GM12878 (cell line): Measurements from ENCODE around the gene BRAF. TPM values are rescaled to one million over a fixed set of nuclear protein-coding genes. Genes with fewer than 3 reads are reported as not detected.
A peak's percentile ranks its signal among the peaks of the same experiment; 100 is the strongest.
"Not testable (repeated sequence)": the region's sequence is repeated elsewhere in the genome, so short reads cannot be mapped to it uniquely, and the experiment has no call there.

Experiments used
- ATAC-seq: fragments of 200-7000 bp; cut with Tn5 transposase; 3 replicates; pipeline ENCODE4 v1.9.1; 2020; ENCODE audit warnings: mild to moderate bottlenecking, moderate library complexity
- BruUV-seq: library from RNA; stranded (reverse); fragments of 400-500 nt; replicated peaks from 2 replicates; lab custom pipeline; 2021; lab: Mats Ljungman, UMichigan
- CTCF ChIA-PET: fragments of 300-600 bp; sonication (Branson Sonifier 250); formaldehyde crosslinking; extraction: SDS; loops from one replicate; lab custom pipeline; 2021; ENCODE audit warnings: inconsistent platforms; lab: Yijun Ruan, JAX
- POLR2A ChIA-PET: fragments of 350-600 bp; formaldehyde crosslinking; extraction: SDS; loops from one replicate; lab custom pipeline; 2021; ENCODE audit warnings: inconsistent platforms; lab: Charles Lee
- RAD21 ChIA-PET: fragments of 300-600 bp; sonication (Branson Sonifier 250); formaldehyde crosslinking; loops from one replicate; lab custom pipeline; 2023; ENCODE audit warnings: antibody characterized with exemption; ENCODE audit not compliant: unreplicated experiment; lab: Charles Lee
- SMC1A ChIA-PET: fragments of 300-600 bp; sonication (Branson Sonifier 250); formaldehyde crosslinking; loops from one replicate; lab custom pipeline; 2023; ENCODE audit not compliant: unreplicated experiment, uncharacterized antibody; lab: Charles Lee
- DNase-seq: peaks from one replicate; pipeline ENCODE4 v3.0.0-alpha.2; 2011; ENCODE audit warnings: low read depth, low spot score
- FAIRE-seq: peaks from 3 replicates; lab custom pipeline; 2011; peaks lifted over from hg19 to GRCh38; lab: Jason Lieb, UNC
- H2AFZ ChIP-seq: 2 replicates; pipeline ENCODE4 v1.6.0; 2011; ENCODE audit warnings: low read depth, low read length, control low read depth; ENCODE audit not compliant: control insufficient read depth
- H3K27ac ChIP-seq: 2 replicates; pipeline ENCODE4 v1.5.1; 2011; ENCODE audit warnings: control low read depth; ENCODE audit not compliant: control insufficient read depth, insufficient read depth
- H3K27me3 ChIP-seq, 2 experiments: replicated peaks in 1 of 2; 2 replicates each; pipeline versions ENCODE4 v1.6.0 to v1.6.1; 2011; ENCODE audit warnings: low read length in 1 of 2; ENCODE audit not compliant: control insufficient read depth in 2 of 2, insufficient read depth in 2 of 2
- H3K36me3 ChIP-seq, 2 experiments: 2 replicates each; pipeline ENCODE4 v1.5.1; 2011; ENCODE audit warnings: low read length in 1 of 2; ENCODE audit not compliant: control insufficient read depth in 2 of 2, insufficient read depth in 2 of 2
- H3K4me1 ChIP-seq: 2 replicates; pipeline ENCODE4 v1.6.1; 2011; ENCODE audit warnings: mild to moderate bottlenecking, low read length, moderate library complexity, mixed read lengths; ENCODE audit not compliant: control insufficient read depth, insufficient read depth
- H3K4me2 ChIP-seq: 2 replicates; pipeline ENCODE4 v1.6.0; 2011; ENCODE audit warnings: control low read depth; ENCODE audit not compliant: control insufficient read depth, insufficient read depth
- H3K4me3 ChIP-seq: fragments of 200-600 bp; sonication (generic); 2 replicates; pipeline ENCODE4 v1.5.1; 2016
- H3K79me2 ChIP-seq: 2 replicates; pipeline ENCODE4 v1.6.0; 2011; ENCODE audit warnings: low read length; ENCODE audit not compliant: control insufficient read depth, insufficient read depth
- H3K9ac ChIP-seq: 2 replicates; pipeline ENCODE4 v1.8.0; 2011; ENCODE audit warnings: low read length, control low read depth, mixed read lengths; ENCODE audit not compliant: control insufficient read depth, insufficient read depth
- H3K9me3 ChIP-seq: replicated peaks from 3 replicates; pipeline ENCODE4 v1.5.1; 2011; ENCODE audit warnings: mild to moderate bottlenecking, low read length; ENCODE audit not compliant: control insufficient read depth, insufficient read depth
- H4K20me1 ChIP-seq: 2 replicates; pipeline ENCODE4 v1.6.0; 2011; ENCODE audit not compliant: control insufficient read depth, insufficient read depth
- ATF7 ChIP-seq: fragments of 450-650 bp; IDR thresholded peaks from 2 replicates; pipeline ENCODE4 v1.6.1; 2016; ENCODE audit warnings: low read depth, mild to moderate bottlenecking
- BHLHE40 ChIP-seq, 2 experiments: fragments of 450-650 bp in 1 of 2; IDR thresholded peaks; 2 replicates each; pipeline ENCODE4 v1.6.1; 2011 to 2017; ENCODE audit warnings: low read depth in 2 of 2, borderline replicate concordance in 1 of 2, improper control_type of control experiment in 1 of 2, low read length in 1 of 2, mild to moderate bottlenecking in 1 of 2
- DPF2 ChIP-seq: fragments of 450-650 bp; IDR thresholded peaks from 2 replicates; pipeline ENCODE4 v1.6.1; 2017; ENCODE audit warnings: mild to moderate bottlenecking
- ESRRA ChIP-seq: IDR thresholded peaks from 2 replicates; pipeline ENCODE4 v1.6.1; 2012; ENCODE audit warnings: mild to moderate bottlenecking, low read length, improper control_type of control experiment
- IRF4 ChIP-seq: IDR thresholded peaks from 2 replicates; pipeline ENCODE4 v1.6.1; 2011; ENCODE audit warnings: low read depth, low read length
- PBX3 ChIP-seq: IDR thresholded peaks from 2 replicates; pipeline ENCODE4 v1.6.1; 2011; ENCODE audit warnings: mild to moderate bottlenecking, low read depth, low read length, moderate library complexity; ENCODE audit not compliant: insufficient replicate concordance
- ZBTB33 ChIP-seq: fragments of 450-650 bp; IDR thresholded peaks from 2 replicates; pipeline ENCODE4 v1.6.1; 2017; ENCODE audit warnings: mild to moderate bottlenecking
- ZNF207 ChIP-seq: fragments of 450-650 bp; IDR thresholded peaks from 2 replicates; pipeline ENCODE4 v1.6.1; 2014; ENCODE audit warnings: antibody characterized with exemption, mild to moderate bottlenecking, borderline replicate concordance
- WGBS: methylation state at CpG from one replicate; pipeline ENCODE4 v1.1.6; 2016; ENCODE audit warnings: low lambda C conversion rate; ENCODE audit not compliant: insufficient replicate concordance, insufficient coverage; ENCODE audit errors: missing lambda C conversion rate; 5-methylcytosine and 5-hydroxymethylcytosine counted together
- in situ Hi-C: fragments of 300-500 bp; cut with MboI; formaldehyde crosslinking; loops from 9 replicates; pipeline ENCODE4 v1.14.3; 2018; ENCODE audit warnings: mixed read lengths
- intact Hi-C: fragments of 100-400 bp; cut with micrococcal nuclease; formaldehyde crosslinking; loops from one replicate; pipeline ENCODE4 v1.14.2; 2022; ENCODE audit not compliant: unreplicated experiment
- polyA plus RNA-seq, 11 experiments: library from polyadenylated mRNA; depleted of rRNA in 4 of 11; unstranded in 6 of 11; stranded (reverse) in 5 of 11; fragments of >200 nt; fragmentation: Nextera tagmentation in 4 of 11; fragmentation: Illumina TruSeq in 1 of 11; extraction: Ambion mirVana in 4 of 11; extraction: Trizol in 1 of 11; gene quantifications; 1 replicate in 1 of 11; 2 replicates in 10 of 11; pipeline versions ENCODE4 v1.2.1 to v1.2.3, GENCODE V29; 2011 to 2016; ENCODE audit warnings: inconsistent platforms in 2 of 11, missing spikeins in 2 of 11, low read depth in 1 of 11
- total RNA-seq, 4 experiments: library from RNA; depleted of rRNA in 3 of 4; stranded (reverse); fragments of >200 nt in 3 of 4; fragmentation: Illumina TruSeq in 1 of 4; extraction: Trizol in 1 of 4; gene quantifications; 2 replicates each; pipeline versions ENCODE4 v1.2.1 to v1.2.3, GENCODE V29; 2013 to 2021
- TF ChIP-seq, protein P1 (sequence below): fragments of 450-650 bp; IDR thresholded peaks from 2 replicates; pipeline ENCODE4 v1.6.1; 2017; ENCODE audit warnings: low read depth, mild to moderate bottlenecking, moderate library complexity

Gene BRAF
- total and polyA plus RNA-seq, 10 of the 15 experiments (the other 5 are each of a cell fraction or from before 2014, with no cell fraction given): 2.6 to 31.0 (median 10.6) TPM

DNA sequence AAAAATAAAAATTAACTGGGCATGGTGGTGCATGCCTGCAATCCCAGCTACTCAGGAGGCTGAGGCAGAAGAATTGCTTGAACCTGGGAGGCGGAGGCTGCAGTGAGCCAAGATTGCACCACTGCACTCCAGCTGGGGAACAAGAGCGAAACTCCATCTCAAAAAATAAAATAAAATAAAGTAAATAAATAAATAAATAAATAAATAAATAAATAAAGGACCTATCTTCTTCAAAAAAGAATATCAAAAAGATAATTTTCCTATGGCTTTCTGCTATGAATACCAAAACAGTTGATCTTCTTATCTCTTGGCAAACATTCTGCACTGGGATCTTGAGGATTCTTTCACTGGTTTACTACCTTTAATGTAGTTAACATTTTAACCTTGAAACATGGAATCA is 41.9 kb downstream of the BRAF start:
- intact Hi-C loops, in situ Hi-C loops, H2AFZ ChIP-seq, RAD21 ChIA-PET, FAIRE-seq, H3K9me3 ChIP-seq, H4K20me1 ChIP-seq, DNase-seq, H3K4me2 ChIP-seq, H3K4me3 ChIP-seq, H3K9ac ChIP-seq, BruUV-seq, ATAC-seq, H3K36me3 ChIP-seq, H3K27ac ChIP-seq, H3K27me3 ChIP-seq: not testable (repeated sequence)
- 100% methylated on average over 2 of the region's 2 CpGs for WGBS
- ChIA-PET SMC1A (interaction anchor here (0.7 to 2.6 kb wide), 6 partner anchors 11 to 68 kb away, joined by 3 to 8 read pairs (median 5); no protein-coding TSS in a partner anchor), POLR2A (interaction anchor here (1.3 kb wide), 1 partner anchor 17 kb away, joined by 4 read pairs; no protein-coding TSS in a partner anchor), CTCF (interaction anchor here (0.6 to 1.2 kb wide), 2 partner anchors 9 to 207 kb away, joined by 3 read pairs; no protein-coding TSS in a partner anchor)
- H3K4me1 ChIP-seq: peaks cover 31% of the 10 kb centered on the region
- H3K79me2 ChIP-seq: peaks cover 16% of the 10 kb centered on the region

GRCh38 chr7:140881507-140882228 is 43.1 kb downstream of the BRAF start:
- H3K27ac ChIP-seq: no peak overlapping the region
- FAIRE-seq (no peak), ATAC-seq (peak; percentile 81), DNase-seq (peak; percentile 38)
- no TSS peak for BruUV-seq
- intact Hi-C loops (no loop called here), in situ Hi-C loops (no loop called here)
- H3K79me2 ChIP-seq: peaks cover 15% of the 10 kb centered on the region
- H3K9me3 ChIP-seq: no peaks in the 10 kb centered on the region
- H3K36me3 ChIP-seq: no peaks in the 10 kb centered on the region
- ChIA-PET POLR2A (interaction anchor here (1.8 kb wide), 1 partner anchor 20 kb away, joined by 8 read pairs; no protein-coding TSS in a partner anchor), SMC1A (interaction anchor here (0.7 to 2.1 kb wide), 8 partner anchors 9 to 71 kb away, joined by 3 to 11 read pairs (median 5); no protein-coding TSS in a partner anchor), RAD21 (interaction anchor here (1.0 to 1.7 kb wide), 4 partner anchors 14 to 67 kb away, joined by 4 to 7 read pairs (median 5); no protein-coding TSS in a partner anchor), CTCF (interaction anchor here (0.6 to 2.0 kb wide), 7 partner anchors 13 to 207 kb away, joined by 3 to 11 read pairs (median 3); no protein-coding TSS in a partner anchor)
- WGBS: 33% methylated on average over 3 of the region's 3 CpGs
- peaks cover 31% of the 10 kb centered on the region for H3K4me1 ChIP-seq
- no peaks in the 10 kb centered on the region for H3K27me3 ChIP-seq
- H3K9ac ChIP-seq: no peak overlapping the region
- H3K4me3 ChIP-seq: no peak overlapping the region
- no peaks in the 10 kb centered on the region for H4K20me1 ChIP-seq
- no peak overlapping the region for H2AFZ ChIP-seq
- H3K4me2 ChIP-seq: no peak overlapping the region
- TF ChIP-seq ESRRA (no peak), ZBTB33 (0 out of 2 replicates have a peak, but pooled peaks have one; percentile 51), PBX3 (no peak), IRF4 (0 out of 2 replicates have a peak, but pooled peaks have one; percentile 24), ATF7 (0 out of 2 replicates have a peak, but pooled peaks have one; percentile 26), DPF2 (0 out of 2 replicates have a peak, but pooled peaks have one; percentile 34), ZNF207 (no peak), BHLHE40 (IDR thresholded peaks at IDR 0.05; ENCODE audit: borderline replicate concordance in 1 of 2, low read depth in 2 of 2, low read length in 1 of 2) (peak; percentile 50 to 65; a peak in 2 of 4 replicates)
- TF ChIP-seq, protein P1, sequence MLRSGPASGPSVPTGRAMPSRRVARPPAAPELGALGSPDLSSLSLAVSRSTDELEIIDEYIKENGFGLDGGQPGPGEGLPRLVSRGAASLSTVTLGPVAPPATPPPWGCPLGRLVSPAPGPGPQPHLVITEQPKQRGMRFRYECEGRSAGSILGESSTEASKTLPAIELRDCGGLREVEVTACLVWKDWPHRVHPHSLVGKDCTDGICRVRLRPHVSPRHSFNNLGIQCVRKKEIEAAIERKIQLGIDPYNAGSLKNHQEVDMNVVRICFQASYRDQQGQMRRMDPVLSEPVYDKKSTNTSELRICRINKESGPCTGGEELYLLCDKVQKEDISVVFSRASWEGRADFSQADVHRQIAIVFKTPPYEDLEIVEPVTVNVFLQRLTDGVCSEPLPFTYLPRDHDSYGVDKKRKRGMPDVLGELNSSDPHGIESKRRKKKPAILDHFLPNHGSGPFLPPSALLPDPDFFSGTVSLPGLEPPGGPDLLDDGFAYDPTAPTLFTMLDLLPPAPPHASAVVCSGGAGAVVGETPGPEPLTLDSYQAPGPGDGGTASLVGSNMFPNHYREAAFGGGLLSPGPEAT: peak; percentile 32; the same call in 1 of the 2 replicates
